ENCODE results near the gene MRPL28. TPM values are rescaled to one million over a fixed set of nuclear protein-coding genes. Genes with fewer than 3 reads are reported as not detected.

MRPL28 gene
- total and polyA plus RNA-seq, 2 donors from 2014 or later, result 59.1 to 201 TPM

GRCh38 chr16:373020-373598, 2.8 kb upstream of the MRPL28 start:
- Histone ChIP-seq H3K9ac (ENCODE audit: low read length in 3 of 3) (no peak overlapping the region), H3K4me1 (ENCODE audit: control insufficient read depth in 2 of 3, insufficient read depth in 2 of 3, low read depth in 1 of 3, low read length in 3 of 3) (peaks cover 0 to 9% (median 0%) of the 10 kb centered on the region in 3 donors), H3K4me3 (ENCODE audit: low read length in 3 of 3) (no peak overlapping the region), H3K9me3 (ENCODE audit: control insufficient read depth in 2 of 3, insufficient read depth in 1 of 3, low read length in 3 of 3) (no peaks in the 10 kb centered on the region), H3K27me3 (ENCODE audit: control insufficient read depth, insufficient read depth, low read length) (no peaks in the 10 kb centered on the region), H3K27ac (ENCODE audit: low read depth in 2 of 2, low read length in 2 of 2) (no peak overlapping the region), H3K36me3 (ENCODE audit: control insufficient read depth in 2 of 3, insufficient read depth in 3 of 3, low read length in 3 of 3) (peaks cover 0 to 15% (median 3%) of the 10 kb centered on the region in 3 donors)
- intact Hi-C loops (cut with DNase I), result no loop called here
- no peak for TF ChIP-seq CTCF (IDR thresholded peaks at IDR 0.05; ENCODE audit: borderline replicate concordance, extremely low read depth, insufficient read depth)
- DNase-seq (no peak), FAIRE-seq (no peak)

GRCh38 chr16:372302-372983, 2.1 kb upstream of the MRPL28 start:
- H3K9me3 ChIP-seq (ENCODE audit: control insufficient read depth in 2 of 3, insufficient read depth in 1 of 3, low read length in 3 of 3), result no peaks in the 10 kb centered on the region
- peaks cover 0 to 9% (median 0%) of the 10 kb centered on the region in 3 donors for H3K4me1 ChIP-seq (ENCODE audit: control insufficient read depth in 2 of 3, insufficient read depth in 2 of 3, low read depth in 1 of 3, low read length in 3 of 3)
- no peaks in the 10 kb centered on the region for H3K27me3 ChIP-seq (ENCODE audit: control insufficient read depth, insufficient read depth, low read length)
- no peak overlapping the region for H3K4me3 ChIP-seq (ENCODE audit: low read length in 3 of 3)
- no peak for TF ChIP-seq CTCF (IDR thresholded peaks at IDR 0.05; ENCODE audit: borderline replicate concordance, extremely low read depth, insufficient read depth)
- H3K9ac ChIP-seq (ENCODE audit: low read length in 3 of 3), result no peak overlapping the region
- no peak overlapping the region for H3K27ac ChIP-seq (ENCODE audit: low read depth in 2 of 2, low read length in 2 of 2)
- FAIRE-seq (no peak), DNase-seq (no peak)
- intact Hi-C loops (cut with DNase I), result no loop called here
- H3K36me3 ChIP-seq (ENCODE audit: control insufficient read depth in 2 of 3, insufficient read depth in 3 of 3, low read length in 3 of 3), result peaks cover 0 to 15% (median 3%) of the 10 kb centered on the region in 3 donors

- Histone ChIP-seq H3K27me3 (ENCODE audit: control insufficient read depth, insufficient read depth, low read length) (no peaks in the 10 kb centered on the region), H3K4me3 (ENCODE audit: low read length in 3 of 3) (no peak overlapping the region), H3K36me3 (ENCODE audit: control insufficient read depth in 2 of 3, insufficient read depth in 3 of 3, low read length in 3 of 3) (peaks cover 0 to 18% (median 2%) of the 10 kb centered on the region in 3 donors), H3K4me1 (ENCODE audit: control insufficient read depth in 2 of 3, insufficient read depth in 2 of 3, low read depth in 1 of 3, low read length in 3 of 3) (peaks cover 0 to 9% (median 0%) of the 10 kb centered on the region in 3 donors), H3K9me3 (ENCODE audit: control insufficient read depth in 2 of 3, insufficient read depth in 1 of 3, low read length in 3 of 3) (no peaks in the 10 kb centered on the region), H3K27ac (ENCODE audit: low read depth in 2 of 2, low read length in 2 of 2) (no peak overlapping the region), H3K9ac (ENCODE audit: low read length in 3 of 3) (no peak overlapping the region)
- FAIRE-seq (no peak), DNase-seq (peak in 1 of 5 donors; percentile 73)
- intact Hi-C loops (cut with DNase I), result no loop called here
- no peak for TF ChIP-seq CTCF (IDR thresholded peaks at IDR 0.05; ENCODE audit: borderline replicate concordance, extremely low read depth, insufficient read depth)
These were observed 1.4 kb upstream of the MRPL28 start for GRCh38 chr16:371515-372301.
